Forelimb muscle (tissue), 1 donor: Measurements from ENCODE around the gene PYGL. TPM values are rescaled to one million over a fixed set of nuclear protein-coding genes. Genes with fewer than 3 reads are reported as not detected.
A peak's percentile ranks its signal among the peaks of the same experiment; 100 is the strongest.

Source experiments
- DNase-seq: peaks from one replicate; pipeline ENCODE4 v3.0.0-alpha.2; 2013; ENCODE audit warnings: low read depth
- polyA plus RNA-seq: library from polyadenylated mRNA; unstranded; fragments of 120-200 nt; gene quantifications from one replicate; pipeline ENCODE4 v1.2.1, GENCODE V29; 2013; ENCODE audit not compliant: insufficient read length

The PYGL gene
- polyA plus RNA-seq, 1 donor = 36.2 TPM

DNA sequence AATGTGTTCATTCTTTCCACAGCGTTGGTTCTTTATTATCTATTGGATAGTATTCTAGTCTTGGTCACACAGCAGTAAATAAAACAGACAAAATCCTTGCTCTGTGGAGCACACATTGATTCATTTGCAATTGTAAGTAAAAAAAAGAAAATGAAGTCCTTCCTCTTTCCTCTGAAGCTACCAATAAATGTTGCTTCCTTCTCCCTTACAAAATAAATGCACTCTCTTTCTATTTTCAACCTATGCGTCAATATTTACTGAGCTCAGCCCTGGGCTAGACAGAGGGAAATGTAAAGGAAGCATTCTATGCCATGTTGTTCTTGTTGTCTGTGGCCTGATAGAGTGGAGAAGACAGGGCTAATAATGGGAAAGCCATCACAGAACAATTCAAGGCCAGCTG, 69.5 kb downstream of the PYGL start:
- no peak for DNase-seq

GRCh38 chr14:50871914-50872732, 72.2 kb downstream of the PYGL start, which contains the start of gene ABHD12B:
TSS of gene ABHD12B (plus strand) at chr14:50872053. CDS start at chr14:50872175, 122 bp downstream.
- DNase-seq = no peak

- no peak for DNase-seq
These were observed 73.1 kb downstream of the PYGL start for GRCh38 chr14:50871228-50871627.

- no peak for DNase-seq
These were observed 78.7 kb downstream of the PYGL start for GRCh38 chr14:50865391-50866076.

DNA sequence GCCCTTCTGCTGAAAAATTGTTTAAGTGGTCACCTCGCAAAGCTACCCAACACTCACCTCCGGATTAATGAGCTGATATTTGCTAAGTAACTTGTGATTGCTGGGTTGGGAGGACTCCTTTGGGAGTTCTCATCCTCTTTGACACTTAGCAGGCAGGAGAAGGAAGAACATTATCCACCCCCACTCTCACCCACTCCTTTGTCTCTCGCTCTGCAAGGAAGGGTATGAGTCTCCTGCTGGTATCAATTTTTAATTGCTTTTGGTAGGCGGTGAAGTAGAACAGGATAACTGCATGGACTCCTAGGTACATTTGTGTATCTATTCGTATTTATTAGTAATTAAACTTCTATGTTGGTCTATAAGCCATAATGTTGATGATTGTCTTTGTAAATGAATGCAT, 79.3 kb downstream of the PYGL start:
- DNase-seq = no peak

- no peak for DNase-seq
These were observed 80.0 kb downstream of the PYGL start for GRCh38 chr14:50864237-50864636.

GRCh38 chr14:50862036-50862570, 82.2 kb downstream of the PYGL start:
- DNase-seq = no peak

- DNase-seq = peak; percentile 69
These were observed 83.7 kb downstream of the PYGL start for GRCh38 chr14:50860478-50861086.

DNA sequence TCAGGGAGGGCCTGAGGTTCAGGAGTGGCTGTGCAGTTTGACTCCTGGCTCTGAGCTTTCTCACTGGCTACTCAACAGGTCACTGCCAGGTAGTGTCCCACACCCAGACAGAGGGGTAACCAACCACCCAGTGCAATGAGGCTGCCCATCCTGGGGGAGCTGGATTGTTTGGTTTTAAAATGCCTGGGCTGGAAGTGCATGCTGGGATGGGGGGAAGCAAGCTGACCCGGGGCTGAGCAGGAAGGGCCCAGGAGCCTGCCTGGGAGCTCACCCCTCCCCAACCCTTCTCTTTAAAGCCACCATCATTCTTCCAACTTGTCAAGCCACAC, 85.0 kb downstream of the PYGL start:
- DNase-seq = no peak

DNA sequence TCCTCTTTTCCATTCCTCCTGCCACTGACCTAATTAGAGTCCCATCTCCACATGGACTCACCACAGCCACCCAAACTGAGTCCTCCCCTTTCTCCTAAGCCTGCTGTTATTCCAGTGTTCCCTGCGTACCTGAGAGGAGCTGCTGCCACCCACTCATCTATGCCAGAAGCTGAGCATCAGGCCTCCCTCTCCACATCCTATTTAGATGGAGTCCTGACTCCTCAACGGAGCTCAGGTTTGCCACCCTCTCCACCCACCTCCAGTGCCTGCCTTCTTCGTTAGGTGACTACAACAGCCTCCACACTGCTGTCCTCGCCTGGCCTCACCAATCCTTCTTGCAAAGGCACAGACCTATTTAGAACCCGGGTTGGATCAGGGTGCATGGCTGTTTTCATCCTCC, 87.6 kb downstream of the PYGL start:
- no peak for DNase-seq

DNA sequence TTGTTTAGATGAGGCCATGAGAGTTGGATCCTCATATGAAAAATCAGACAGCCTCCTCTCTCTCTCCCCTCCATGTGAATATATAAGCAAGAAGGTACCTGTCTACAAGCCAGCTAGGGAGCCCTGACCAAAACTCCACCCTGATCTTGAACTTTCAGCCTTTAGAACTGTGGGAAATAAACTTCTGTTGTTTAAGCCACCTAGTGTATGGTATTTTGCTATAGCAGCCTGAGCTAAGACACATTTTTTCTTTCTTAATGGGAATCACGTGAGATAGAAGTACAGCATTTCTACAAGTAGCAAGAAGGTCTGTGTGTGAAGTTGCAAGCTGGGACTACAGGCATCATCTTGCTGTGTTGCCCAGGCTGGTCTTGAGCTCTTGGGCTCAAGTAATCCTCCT, 88.7 kb downstream of the PYGL start:
- DNase-seq = no peak

Other genes with a start within 250 kb of the PYGL start
- 40.2 TPM for gene NIN, start 113.3 kb downstream of the PYGL start, polyA plus RNA-seq
- gene ABHD12B, start 72.4 kb downstream of the PYGL start, polyA plus RNA-seq = 1.1 TPM
- 1.6 TPM for gene TRIM9, start 150.6 kb upstream of the PYGL start, polyA plus RNA-seq